NB4 (cell line): ENCODE results near the gene SDSL.

Experiments
- MYC ChIP-seq: IDR thresholded peaks from 2 replicates; pipeline ENCODE4 v1.6.1; 2011; ENCODE audit warnings: low read depth, low read length
- POLR2A ChIP-seq: IDR thresholded peaks from 2 replicates; pipeline ENCODE4 v1.6.1; 2011; ENCODE audit warnings: mild to moderate bottlenecking; ENCODE audit not compliant: insufficient read length; ENCODE audit errors: extremely low read depth
- TF ChIP-seq, protein P1 (sequence below): IDR thresholded peaks from 2 replicates; pipeline ENCODE4 v1.6.1; 2011; ENCODE audit warnings: low read depth, low read length
- TF ChIP-seq, protein P2 (sequence below): IDR thresholded peaks from one replicate; pipeline ENCODE4 v1.5.1; 2012; ENCODE audit warnings: low read depth, low read length

DNA sequence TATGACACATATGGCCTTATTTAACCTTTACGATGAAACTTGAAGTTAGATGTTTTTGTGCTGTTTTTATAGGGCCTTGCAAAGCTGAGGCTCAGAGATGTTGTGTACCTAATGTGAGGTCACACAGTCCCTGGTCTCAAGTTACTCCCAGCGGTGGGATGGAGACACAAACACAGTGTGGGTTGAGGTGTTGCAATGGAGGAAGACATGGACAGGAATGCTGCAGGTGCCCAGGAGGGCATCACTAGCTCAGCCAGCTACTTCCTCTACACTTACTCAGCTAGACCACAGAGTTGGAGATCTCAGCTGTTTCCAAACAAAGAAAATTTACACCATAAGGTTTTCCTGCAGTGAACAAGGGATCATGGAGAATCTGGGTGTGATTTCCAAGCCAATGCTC lies 34.0 kb downstream of the SDSL start:
- TF ChIP-seq, protein P1, sequence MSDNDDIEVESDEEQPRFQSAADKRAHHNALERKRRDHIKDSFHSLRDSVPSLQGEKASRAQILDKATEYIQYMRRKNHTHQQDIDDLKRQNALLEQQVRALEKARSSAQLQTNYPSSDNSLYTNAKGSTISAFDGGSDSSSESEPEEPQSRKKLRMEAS = no peak
- TF ChIP-seq, protein P2, sequence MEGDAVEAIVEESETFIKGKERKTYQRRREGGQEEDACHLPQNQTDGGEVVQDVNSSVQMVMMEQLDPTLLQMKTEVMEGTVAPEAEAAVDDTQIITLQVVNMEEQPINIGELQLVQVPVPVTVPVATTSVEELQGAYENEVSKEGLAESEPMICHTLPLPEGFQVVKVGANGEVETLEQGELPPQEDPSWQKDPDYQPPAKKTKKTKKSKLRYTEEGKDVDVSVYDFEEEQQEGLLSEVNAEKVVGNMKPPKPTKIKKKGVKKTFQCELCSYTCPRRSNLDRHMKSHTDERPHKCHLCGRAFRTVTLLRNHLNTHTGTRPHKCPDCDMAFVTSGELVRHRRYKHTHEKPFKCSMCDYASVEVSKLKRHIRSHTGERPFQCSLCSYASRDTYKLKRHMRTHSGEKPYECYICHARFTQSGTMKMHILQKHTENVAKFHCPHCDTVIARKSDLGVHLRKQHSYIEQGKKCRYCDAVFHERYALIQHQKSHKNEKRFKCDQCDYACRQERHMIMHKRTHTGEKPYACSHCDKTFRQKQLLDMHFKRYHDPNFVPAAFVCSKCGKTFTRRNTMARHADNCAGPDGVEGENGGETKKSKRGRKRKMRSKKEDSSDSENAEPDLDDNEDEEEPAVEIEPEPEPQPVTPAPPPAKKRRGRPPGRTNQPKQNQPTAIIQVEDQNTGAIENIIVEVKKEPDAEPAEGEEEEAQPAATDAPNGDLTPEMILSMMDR = no peak
- no peak for TF ChIP-seq POLR2A
- TF ChIP-seq MYC = no peak
